ENCODE data around the gene LRP1B.
"Not testable (repeated sequence)": the region's sequence is repeated elsewhere in the genome, so short reads cannot be mapped to it uniquely, and the experiment has no call there.

The LRP1B gene

DNA sequence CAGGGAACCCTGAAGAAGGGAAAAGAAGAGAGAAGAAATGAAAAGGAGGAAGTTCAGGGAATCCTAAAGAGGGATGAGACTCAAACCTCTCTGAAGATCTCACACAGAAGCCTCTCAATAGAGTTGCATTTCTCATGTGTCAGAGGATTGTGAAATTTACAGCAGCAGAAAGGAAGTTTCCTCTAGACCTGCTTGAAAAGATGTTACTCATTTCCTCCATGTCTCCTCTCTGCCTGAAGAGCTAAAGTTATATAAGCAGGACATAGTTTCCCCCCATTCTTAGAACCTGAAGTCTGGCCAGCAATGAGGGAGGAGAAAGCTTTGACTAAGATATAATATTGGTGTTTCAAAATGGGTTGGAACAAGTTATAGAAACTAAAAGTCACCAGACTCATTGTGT lies 1155.6 kb downstream of the LRP1B start:
- DNase-seq (ENCODE audit: low read depth in 1 of 2, low spot score in 1 of 2): no peak

DNA sequence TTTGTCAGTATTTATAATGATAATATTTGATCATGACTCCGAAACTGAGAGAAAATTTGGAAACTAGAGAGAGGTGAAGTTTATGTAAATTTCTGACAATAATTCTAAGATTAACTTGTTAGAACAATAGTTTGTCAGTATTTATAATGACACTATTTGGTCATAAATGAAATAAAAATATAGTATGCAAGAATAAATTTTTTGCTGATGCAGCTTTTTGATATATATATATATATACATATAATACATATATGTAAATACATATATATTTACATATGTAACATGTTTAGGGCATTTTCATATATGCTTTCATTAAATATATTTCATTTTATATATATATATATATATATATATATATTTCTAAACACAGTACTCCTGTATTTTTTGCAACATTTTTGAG lies 1158.1 kb downstream of the LRP1B start:
- no peak for DNase-seq (ENCODE audit: low read depth in 1 of 2, low spot score in 1 of 2)

DNA sequence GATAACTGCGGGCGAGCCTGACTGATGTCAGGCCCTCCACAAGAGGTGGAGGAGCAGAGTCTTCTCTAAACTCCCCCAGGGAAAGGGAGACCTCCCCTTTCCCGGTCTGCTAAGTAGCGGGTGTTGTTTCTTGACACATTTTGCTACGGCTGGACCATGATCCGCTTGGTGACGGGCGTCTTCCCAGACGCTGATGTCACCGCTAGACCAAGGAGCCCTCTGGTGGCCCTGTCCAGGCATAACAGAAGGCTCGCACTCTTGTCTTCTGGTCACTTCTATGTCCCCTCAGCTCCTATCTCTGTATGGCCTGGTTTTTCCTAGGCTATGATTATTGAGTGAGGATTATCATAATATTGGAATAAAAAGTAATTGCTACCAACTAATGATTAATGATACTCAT lies 1166.5 kb downstream of the LRP1B start:
- DNase-seq (ENCODE audit: low read depth in 1 of 2, low spot score in 1 of 2): not testable (repeated sequence)

DNA sequence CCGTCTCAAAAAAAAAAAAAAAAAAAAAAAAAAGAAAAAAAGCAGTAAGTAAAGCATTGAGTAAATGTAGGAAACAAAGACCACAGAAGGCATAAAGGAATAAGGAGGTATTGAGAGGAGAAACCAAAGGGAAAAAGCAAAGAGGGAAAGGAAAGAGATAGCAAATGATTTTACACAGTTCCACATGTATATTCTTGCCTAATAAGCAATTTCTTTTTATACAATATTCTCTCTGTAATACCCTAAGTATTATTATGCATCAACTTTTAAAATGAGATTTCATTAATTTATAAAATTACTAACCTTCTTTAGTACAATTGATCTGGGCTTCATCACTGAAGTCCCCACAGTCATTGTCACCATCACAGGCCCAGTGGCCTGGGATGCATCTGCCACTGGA lies 1180.9 kb downstream of the LRP1B start:
- no peak for DNase-seq (ENCODE audit: low read depth in 1 of 2, low spot score in 1 of 2)

DNA sequence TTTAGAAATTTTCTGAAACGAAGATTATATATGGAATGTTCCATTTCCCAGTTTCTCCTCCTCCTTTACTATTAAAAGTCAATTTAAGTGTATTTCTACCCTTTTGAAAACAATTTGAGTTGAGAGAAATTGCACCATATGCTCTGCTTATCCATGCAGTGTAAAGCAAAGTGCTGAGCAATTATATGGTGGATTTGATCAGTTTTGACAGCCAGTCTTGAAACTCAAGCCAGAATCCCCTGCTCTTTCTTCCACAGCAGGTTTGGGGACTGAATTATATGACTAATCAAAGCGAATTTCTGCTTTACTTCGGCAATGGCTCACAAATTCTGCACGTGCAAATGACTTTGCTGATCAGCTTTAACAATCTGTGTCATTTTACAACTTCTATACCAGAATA lies 1183.6 kb downstream of the LRP1B start:
- no peak for DNase-seq (ENCODE audit: low read depth in 1 of 2, low spot score in 1 of 2)

DNA sequence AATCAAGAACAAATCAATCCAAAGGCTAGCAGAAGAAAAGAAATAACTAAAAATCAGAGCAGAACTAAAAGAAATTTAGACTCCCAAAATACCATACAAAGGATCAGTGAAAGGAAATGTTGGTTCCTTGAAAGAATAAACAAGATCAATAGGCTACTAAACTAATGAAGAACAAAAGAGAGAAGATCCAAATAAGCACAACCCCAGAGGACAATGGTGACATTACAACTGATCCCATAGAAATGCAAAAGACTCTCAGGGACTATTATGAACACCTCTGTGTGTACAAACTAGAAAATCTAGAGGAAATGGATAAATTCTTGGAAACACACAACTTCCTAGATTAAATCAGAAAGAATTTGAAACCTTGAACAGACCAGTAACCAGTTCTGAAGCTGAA lies 1186.9 kb downstream of the LRP1B start:
- DNase-seq (ENCODE audit: low read depth in 1 of 2, low spot score in 1 of 2): no peak

DNA sequence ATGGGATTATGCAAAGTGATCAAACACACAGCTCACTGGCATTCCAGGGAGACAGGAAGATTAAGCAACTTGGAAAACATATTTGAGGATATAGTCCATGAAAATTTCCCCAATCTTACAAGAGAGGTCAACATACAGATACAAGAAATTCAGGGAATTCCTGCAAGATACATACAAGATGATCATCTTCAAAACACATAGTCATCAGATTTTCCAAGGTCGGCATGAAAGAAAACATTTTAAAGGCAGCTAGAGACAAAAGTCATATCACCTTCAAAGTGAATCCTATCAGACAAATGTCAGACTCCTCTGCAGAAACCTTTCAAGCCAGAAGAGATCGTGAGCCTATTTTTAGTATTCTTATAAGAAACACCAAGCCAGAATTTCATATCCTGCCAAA lies 1188.5 kb downstream of the LRP1B start:
- no peak for DNase-seq (ENCODE audit: low read depth in 1 of 2, low spot score in 1 of 2)

DNA sequence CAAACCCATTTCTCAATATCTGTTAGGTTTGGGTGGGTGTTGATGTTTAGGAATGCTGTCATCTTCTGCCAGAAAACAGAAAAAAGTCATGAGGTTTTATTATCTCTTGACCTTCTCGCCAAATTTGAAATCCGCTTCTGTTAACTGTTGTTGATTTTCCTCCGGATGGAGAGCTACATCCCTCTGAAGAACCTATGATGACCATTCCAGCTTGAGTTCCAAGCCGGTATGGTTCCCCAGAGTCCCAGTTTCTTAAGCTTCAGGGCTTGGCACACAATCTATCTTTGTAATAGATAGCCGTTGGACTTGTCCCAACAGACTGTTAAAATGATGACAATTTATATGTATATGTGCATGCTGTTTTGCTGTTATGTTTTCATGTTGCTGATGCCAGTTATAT lies 1201.0 kb downstream of the LRP1B start:
- no peak for DNase-seq (ENCODE audit: low read depth in 1 of 2, low spot score in 1 of 2)

DNA sequence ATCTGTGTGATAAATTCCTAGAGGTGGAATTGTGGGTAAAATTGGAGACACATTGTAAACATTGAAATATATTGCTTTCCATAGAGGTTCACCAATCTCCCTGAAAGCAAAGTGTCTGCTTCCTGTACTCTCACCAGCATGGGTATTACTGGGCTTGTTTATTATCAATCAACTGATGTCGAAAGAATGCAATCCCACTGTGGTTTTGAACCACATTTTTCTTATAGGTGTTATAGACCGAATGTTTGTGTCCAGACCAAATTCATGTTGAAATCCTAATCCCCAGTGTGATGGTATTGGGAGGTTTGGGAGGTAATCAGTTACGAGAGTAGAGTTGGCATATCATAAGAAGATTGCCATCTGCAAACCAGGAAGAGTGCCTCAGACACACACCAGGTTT lies 1212.4 kb downstream of the LRP1B start:
- no peak for DNase-seq (ENCODE audit: low read depth in 1 of 2, low spot score in 1 of 2)

DNA sequence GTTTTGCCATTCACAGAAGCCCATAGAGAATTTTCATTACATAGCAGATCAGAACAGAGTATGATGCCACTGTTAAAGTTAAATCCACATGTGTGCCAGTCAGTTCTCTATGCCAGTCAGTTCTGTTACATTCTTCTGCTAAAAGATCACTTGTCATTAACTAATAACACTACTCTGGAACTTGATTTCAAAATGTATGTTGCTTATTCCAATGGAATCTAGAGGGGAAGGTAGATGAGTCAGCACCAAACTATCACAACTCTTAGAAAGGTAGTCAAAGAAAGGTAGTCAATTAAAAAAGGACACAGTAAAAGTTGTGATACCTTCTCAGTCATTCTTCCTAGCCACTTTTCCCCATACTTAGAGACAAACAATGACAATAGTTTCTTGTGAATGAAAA lies 1214.4 kb downstream of the LRP1B start:
- no peak for DNase-seq (ENCODE audit: low read depth in 1 of 2, low spot score in 1 of 2)

DNA sequence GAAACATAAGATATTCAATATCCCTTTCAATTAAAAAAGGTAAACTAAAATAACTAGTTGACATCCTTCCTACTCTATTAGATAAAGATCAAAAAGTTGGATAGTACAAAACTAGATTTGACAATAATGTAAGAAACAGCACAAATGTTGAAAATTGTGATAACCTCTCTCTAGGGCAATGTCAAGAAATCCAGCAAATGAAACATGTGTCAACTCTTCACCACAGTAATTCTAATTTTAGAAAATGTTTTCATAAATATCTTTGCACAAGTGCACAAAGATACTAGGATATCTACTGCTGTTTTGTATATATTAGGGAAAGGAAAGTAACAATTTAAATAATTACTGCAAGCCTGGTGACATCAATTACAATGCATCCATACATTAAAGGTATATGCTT lies 1220.1 kb downstream of the LRP1B start:
- no peak for DNase-seq (ENCODE audit: low read depth in 1 of 2, low spot score in 1 of 2)

DNA sequence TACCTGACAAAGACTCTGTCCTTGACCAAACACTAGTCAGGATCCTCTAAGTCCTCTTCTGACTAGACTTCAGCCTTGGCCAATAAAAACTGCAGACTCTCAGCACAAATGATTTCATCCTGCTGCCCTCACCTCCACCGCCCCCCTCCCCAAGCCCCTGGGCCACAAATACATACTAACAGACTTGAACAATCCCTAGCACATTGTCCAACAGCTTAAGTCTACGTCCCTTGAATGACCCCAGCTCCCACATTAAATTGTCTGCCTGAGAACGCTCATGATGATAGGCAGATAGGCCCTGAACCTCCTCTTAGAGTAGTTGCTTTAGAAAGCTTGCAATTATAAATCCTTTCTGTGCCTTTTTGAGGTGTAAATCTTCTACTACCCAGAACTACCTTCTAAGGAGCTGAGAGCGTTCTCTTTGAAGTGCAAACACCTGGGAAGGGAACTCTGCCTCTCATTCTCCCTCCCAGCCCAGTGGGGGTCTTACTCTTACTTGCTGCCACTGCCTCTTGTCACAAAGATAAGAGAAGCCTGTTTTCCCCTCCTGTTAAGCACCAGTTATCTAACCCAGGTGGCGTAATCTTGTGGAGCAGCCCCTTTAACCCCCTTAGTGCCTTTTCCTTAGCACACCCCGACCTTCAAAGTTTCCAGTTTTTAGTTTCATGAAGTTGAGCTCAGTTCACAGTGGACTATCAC lies 1225.6 kb downstream of the LRP1B start:
- DNase-seq (ENCODE audit: low read depth in 1 of 2, low spot score in 1 of 2): no peak

DNA sequence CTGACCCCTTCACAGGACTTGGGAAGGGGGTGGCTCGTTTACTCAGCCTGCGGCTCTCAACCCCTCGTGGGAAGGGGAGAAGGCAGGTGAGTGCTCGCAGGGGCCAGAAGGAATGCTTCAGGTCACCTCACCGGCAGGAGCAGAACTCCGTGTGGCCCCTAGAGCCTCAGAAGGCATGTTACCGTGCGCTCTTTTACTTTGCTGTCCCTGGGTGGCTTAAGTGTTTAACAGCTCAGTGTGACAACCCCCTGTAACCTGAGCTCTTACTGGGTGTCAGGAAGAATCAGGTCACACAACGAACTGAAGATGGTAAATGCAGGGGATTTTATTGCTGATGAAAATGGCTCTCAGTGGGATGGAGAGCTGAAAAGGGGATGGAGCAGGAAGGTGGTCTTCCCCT lies 1235.4 kb downstream of the LRP1B start:
- no peak for DNase-seq (ENCODE audit: low read depth in 1 of 2, low spot score in 1 of 2)

DNA sequence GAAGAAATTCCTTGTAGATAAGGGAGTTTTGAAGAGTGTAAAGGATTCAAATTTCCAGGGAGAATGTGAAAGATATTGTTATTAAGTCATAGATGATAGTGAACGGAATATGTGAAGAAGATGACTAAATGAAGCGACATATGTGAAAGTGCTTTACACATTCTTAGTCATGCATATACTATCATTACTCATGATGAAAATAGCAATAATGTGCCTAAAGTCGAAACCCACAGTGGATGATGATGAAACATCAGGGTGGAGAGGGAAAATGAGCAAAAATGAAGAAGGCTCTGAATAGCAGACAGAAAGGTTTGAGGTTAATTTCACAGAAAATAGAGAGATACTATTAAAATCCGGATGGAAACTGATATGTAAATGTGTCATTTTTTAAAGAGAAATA lies 1237.1 kb downstream of the LRP1B start:
- DNase-seq (ENCODE audit: low read depth in 1 of 2, low spot score in 1 of 2): no peak

DNA sequence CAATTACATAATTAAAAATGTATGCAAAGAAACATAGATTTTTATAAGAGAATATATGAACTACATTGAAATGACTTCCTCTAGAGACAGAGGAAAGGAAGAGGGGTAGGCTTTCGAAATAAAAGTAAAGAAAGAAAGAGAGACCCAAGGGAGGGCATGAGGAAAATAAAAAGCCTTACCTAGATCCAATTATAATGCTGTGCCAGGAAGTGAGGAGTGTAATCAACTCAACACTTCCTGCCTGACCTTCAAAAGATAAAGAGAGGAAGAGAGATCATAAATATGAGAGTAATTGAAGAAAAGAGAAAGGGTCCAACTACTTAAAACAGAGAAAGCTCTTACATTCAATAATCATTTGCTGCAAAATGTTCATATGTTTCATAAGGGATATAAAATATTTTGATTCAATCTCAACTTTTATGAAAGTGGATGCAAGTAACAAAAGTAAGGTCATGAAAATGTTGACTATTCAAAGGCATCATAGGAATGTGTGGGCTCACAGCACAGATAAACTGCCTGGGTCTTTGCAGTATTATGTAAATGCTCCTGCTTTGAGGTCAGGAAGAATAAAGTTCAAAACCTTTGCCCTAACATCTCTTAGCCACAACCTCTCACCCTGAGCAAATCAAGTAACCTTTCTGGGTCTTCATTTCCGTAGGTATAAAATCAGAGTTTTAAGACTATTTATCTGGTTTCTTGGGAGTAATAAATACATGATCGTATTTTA lies 1237.7 kb downstream of the LRP1B start:
- DNase-seq (ENCODE audit: low read depth in 1 of 2, low spot score in 1 of 2): no peak

DNA sequence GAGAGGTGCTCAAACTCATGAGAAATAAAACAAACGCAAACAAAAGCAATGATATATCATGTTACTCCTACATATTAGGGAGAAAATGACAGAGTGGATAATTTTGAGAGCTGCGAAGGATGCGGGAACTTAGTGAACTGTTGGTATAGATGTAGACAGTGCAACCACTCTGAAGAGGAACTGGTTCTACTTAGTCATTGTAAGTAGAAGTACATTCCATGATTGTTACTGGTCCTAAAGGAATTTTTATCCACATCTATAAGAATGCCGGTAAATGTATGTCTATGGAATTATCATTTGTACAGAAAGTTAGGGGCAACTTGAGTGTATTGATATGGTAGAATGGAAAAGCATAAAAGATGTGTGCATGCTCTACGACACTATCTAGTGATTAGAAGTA lies 1238.4 kb downstream of the LRP1B start:
- DNase-seq (ENCODE audit: low read depth in 1 of 2, low spot score in 1 of 2): no peak

DNA sequence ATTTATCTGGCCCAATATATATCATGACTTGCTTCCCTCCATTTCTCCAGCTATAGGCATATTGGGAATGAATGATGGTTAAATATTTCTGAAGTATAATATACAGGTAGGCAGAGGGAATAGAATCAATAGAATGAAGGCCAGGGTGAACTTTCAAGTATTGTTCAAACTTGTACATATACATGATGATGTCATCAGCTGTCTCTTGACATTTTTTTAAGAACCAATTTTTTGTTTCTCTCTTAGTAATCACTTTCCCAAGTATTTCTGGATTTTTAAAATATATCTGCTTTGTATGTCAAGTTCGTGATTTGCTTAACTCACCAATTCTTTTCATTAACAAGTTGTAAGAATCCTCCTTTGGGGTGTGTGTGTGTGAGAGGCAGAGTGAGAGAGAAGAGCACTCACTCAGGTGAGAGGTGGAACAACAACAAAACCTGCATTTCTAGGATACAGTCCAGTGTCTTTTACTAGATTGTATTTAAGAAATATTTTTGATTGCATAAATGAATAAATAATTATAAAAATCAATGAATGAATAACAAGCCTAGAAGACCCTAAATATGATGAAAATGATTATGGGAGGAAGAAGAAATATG lies 1239.1 kb downstream of the LRP1B start:
- DNase-seq (ENCODE audit: low read depth in 1 of 2, low spot score in 1 of 2): no peak

DNA sequence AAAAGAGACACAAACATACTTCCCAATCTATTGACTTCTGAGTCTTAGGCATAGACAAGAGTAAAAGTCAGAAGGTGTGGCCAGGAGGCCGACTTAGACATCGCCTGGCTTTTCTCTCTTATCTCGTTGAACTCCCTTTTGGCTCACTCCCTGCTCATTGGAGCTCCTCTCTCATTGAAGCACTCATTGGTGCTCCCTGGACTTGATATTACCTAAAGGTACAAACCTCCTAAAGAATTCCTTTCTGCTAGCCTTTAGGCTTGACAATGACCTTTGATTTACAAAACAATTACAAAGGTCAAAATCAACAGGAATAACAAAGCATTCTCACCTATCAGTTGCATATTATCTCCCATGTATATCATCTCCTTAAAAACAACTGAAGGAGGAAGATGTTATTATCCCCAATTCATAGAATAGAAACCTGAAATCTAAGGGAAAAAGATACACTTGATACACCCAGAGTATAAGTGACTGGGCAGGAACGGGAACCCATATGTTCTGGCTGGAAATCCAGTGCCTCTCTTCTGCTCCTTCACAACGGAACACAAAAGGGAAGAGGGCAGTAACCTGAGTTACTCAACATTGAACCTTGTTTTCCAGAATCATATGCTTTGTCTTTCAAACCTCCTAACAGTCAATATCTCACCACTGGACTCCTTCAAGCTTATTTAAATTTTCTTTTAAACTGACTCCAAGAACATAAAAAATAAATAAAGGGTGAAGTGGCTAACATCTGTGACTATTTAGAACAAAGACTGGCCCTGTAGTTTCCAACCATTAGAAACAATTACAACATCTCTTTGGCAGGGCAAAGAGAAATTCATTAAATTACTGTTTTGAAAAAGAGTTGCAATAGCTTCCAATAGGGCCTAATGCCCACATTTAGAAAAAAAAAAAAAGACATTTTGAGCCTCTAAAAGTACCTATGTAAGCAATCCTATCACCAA lies 1247.9 kb downstream of the LRP1B start:
- DNase-seq (ENCODE audit: low read depth in 1 of 2, low spot score in 1 of 2): no peak

DNA sequence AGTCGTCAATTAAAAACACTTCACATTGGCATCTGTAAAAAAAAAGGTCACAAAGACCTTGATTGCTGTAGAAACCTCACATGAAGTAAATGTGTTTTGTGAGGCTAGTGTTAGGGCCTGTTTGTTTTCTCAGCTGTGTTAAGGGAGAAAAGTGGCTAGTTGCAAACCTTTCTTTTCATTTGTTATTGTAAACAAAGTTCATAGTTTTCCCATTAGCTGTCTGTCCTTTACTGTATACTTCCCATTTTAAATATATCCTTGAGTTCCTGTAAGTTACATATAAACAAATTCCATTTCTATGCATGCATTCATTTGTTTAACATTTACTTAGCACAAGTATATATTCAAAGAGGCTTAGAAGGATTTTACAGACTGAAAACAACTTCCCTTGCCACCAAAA lies 1250.2 kb downstream of the LRP1B start:
- no peak for DNase-seq (ENCODE audit: low read depth in 1 of 2, low spot score in 1 of 2)

DNA sequence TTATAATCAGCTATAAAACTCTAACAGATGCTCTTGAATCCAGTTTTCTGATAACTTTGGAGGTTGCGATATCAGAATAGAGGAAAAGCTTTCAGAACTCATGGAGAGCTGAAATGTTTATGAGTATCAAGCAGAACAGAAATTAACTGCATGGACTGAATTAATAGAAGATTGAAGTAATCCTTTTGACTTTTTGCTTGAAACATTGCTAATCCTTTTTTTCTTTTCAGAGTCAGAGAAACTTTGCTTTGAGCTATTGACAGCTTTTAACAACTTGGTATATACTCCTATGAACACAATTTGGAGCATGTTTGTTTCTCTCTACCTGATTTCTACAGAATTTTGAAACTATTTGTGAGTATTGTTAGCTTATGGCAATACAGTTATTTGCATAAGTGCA lies 1254.8 kb downstream of the LRP1B start:
- DNase-seq (ENCODE audit: low read depth in 1 of 2, low spot score in 1 of 2): no peak

DNA sequence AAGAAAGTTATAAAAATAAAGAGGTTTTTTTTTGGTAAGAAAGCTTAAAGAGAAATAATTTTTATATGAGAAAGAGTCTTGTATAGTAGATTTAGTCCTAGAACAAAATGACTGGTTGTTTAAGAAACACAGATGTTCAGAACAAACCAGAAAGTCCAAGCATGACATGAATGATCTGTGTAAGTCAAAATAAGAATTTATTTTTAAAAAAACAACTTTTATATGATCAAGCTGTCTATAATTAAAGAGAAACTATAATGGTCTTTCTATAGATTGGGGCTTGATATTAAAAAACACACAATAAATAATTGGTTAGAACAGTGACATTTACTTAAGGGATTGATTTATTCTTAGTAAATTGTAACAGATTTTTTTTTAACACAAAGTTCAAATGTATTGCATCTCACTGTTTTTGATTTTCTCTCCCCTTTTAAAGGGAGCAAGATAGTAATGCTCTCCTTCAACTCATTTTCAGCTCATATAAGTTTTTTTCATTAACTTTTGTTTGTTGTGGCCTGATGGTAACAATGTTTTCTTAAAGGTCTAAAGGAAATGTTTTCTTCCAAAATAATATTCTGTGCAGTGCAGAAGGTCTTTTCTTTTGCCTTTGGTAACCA lies 1256.8 kb downstream of the LRP1B start:
- DNase-seq (ENCODE audit: low read depth in 1 of 2, low spot score in 1 of 2): no peak

Data from activated CD4-positive, alpha-beta T cell treated with anti-CD3 and anti-CD28 coated beads, Interleukin-2, amount 50 U/mL, for 24 hours (primary cell).